ENCODE results near the gene LMBRD1.
"Not testable (repeated sequence)": the region's sequence is repeated elsewhere in the genome, so short reads cannot be mapped to it uniquely, and the experiment has no call there.

The LMBRD1 gene

DNA sequence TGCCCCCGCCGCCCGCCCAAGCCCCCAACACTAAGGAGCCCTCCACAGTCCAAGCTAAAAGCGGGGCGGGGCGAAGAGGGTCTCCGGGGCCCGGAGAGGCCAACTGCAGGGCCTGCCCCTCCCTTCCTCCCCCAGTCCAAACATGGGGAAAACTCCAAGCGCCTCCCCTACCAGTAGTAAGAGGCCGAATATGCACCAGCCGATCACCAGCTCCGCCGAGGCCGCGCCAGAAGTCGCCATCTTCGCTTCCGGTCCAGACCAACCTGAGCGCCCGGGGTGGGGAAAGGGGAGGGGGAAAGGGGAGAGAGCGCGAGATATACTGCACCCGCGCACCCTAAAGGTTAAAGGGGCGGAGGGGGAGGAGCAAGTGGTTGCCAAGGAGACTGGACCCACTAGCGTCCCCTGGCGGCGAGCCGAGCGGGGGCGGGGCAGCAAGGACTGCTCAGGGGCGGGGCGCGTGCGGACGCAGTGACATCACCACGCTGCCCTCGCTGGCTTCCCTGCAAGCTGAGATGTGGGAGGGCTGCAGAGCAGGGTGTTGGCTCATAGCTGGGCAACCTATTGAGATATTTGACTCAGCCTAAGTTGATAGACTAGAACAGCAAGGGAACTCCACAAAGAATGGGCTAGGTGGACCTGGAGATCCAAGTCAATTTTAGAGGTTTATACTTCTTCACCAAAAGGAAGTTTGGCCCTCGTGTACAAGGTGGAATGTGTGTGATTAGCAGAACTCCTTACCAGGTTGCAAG is at the start of gene LMBRD1:
TSS of gene LMBRD1 (minus strand) at position 369 of the 749 bp plus-strand sequence. CDS start at position 240, 129 bp downstream.
- peak; percentile 95 for DNase-seq (ENCODE audit: low spot score)

DNA sequence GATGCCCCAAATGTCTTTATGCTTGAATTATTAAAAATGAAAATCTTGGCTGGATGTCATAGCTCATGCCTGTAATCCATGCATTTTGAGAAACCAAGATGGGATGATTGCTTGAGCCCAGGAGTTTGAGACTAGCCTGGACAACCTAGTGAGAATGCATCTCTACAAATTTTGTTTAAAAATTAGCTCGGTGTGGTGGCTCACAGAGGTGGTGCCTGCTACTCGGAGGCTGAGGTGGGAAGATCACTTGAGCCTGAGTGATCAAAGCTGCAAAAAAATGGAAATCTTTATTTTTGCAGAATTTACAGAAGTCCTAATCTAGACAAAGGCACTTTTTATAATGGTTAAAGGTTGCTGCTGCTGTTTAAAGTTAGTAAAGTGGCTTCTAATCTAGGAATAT is 49.5 kb upstream of the LMBRD1 start:
- no peak for DNase-seq (ENCODE audit: low spot score)

GRCh38 chr6:69843189-69843588 is 46.4 kb upstream of the LMBRD1 start:
- DNase-seq (ENCODE audit: low spot score), result no peak

- no peak for DNase-seq (ENCODE audit: low spot score)
These were observed 45.1 kb upstream of the LMBRD1 start for GRCh38 chr6:69841862-69842261.

GRCh38 chr6:69835414-69836179 is 38.8 kb upstream of the LMBRD1 start:
- DNase-seq (ENCODE audit: low spot score), result peak; percentile 69

- no peak for DNase-seq (ENCODE audit: low spot score)
These were observed 35.7 kb upstream of the LMBRD1 start for GRCh38 chr6:69832558-69832957.

DNA sequence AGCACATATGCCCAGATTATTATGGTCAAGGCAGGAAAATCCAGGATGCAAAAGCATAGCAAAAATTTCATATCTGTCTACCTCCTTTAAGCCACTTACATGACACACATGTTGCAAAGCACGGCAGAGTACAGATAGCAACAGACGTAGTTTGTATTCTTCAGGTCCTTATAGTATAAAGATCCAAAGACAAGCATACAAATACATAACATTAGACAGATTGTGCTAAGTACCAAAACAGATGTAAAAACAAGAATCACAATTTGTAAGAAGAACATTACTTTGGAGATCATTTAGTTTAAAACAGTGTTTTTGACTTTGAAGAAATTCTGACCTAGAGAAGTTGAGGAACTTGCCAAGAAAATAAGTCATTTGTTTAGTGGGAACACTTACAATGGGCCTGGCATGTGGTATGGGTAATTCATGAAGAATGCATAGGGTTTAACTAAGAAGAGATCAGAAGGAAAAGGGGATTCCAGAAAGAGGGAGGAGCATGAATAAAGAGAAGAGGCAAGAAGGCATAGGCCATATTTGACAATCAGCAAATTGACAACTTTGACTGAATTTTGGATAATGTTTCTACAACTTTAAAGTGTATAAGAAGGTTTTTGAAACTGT is 30.6 kb upstream of the LMBRD1 start:
- DNase-seq (ENCODE audit: low spot score), result no peak

DNA sequence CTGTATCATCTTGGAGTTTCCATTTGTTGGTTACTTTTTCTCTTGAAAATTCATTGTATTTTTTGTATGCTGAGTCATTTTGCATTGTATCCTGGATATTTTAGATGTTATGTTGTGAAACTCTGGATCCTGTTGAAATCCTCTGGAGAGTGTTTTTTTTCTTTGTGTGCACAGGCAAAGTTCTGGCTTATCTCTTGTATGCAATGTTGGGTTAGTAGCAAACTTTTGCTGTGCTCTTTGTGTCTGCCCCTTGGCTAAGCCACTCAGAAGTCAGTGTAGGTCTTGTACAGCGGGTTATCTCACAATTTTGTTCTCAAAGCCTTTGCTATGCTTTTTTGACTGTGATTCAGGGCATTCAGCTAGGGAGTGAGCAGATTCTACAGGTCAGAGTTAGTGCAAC is 29.1 kb upstream of the LMBRD1 start:
- DNase-seq (ENCODE audit: low spot score), result no peak

- DNase-seq (ENCODE audit: low spot score), result not testable (repeated sequence)
These were observed 27.5 kb upstream of the LMBRD1 start for GRCh38 chr6:69824355-69824754.

DNA sequence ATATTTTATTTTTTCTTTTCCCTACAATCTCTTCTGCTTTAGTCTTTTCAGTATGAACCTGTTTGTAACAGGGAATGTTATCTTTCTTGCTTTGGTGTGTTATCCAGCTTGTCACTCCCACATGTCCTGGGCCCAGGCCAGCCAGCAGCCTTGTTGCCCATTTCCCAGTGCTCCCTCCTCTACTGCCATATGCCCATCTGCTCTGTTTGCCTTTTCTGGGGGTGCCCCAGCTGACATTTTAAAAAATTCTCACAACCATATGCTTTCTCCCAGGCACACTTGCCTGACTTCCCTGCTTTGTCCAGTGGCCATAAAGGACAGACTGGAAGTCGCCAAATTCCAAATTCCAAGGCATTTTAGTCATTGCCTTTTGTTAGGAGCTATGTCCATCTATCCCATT is 23.6 kb upstream of the LMBRD1 start:
- DNase-seq (ENCODE audit: low spot score), result peak; percentile 95

GRCh38 chr6:69820018-69820417 is 23.2 kb upstream of the LMBRD1 start:
- DNase-seq (ENCODE audit: low spot score), result no peak

GRCh38 chr6:69819138-69819537 is 22.3 kb upstream of the LMBRD1 start:
- DNase-seq (ENCODE audit: low spot score), result no peak

GRCh38 chr6:69818223-69818930 is 21.6 kb upstream of the LMBRD1 start:
- no peak for DNase-seq (ENCODE audit: low spot score)

GRCh38 chr6:69817358-69817757 is 20.5 kb upstream of the LMBRD1 start:
- no peak for DNase-seq (ENCODE audit: low spot score)

DNA sequence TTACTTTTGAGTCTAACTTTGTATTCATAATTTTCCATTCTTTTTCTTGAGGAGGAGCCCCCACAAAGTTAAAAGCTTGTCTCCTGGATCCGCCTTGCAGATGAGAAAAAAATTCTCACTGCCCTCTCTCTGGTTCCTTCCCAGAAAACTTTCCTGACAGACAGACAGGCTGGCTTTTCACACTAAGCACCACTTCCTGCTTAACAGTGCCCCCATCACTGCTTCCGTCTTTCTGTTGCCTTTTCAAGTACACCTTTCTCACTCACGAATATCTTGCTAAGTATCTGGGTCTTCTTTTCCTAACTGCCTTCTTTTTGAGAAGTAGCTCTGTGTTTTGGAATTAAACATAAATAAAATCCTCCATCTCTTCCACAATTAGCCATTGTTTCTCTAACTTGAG is 19.8 kb upstream of the LMBRD1 start:
- DNase-seq (ENCODE audit: low spot score), result no peak

GRCh38 chr6:69816026-69816425 is 19.2 kb upstream of the LMBRD1 start:
- DNase-seq (ENCODE audit: low spot score), result no peak

GRCh38 chr6:69813508-69813907 is 16.7 kb upstream of the LMBRD1 start:
- DNase-seq (ENCODE audit: low spot score), result peak; percentile 12

- no peak for DNase-seq (ENCODE audit: low spot score)
These were observed 16.1 kb upstream of the LMBRD1 start for GRCh38 chr6:69812746-69813427.

GRCh38 chr6:69802995-69803394 is 6.2 kb upstream of the LMBRD1 start:
- DNase-seq (ENCODE audit: low spot score), result no peak

DNA sequence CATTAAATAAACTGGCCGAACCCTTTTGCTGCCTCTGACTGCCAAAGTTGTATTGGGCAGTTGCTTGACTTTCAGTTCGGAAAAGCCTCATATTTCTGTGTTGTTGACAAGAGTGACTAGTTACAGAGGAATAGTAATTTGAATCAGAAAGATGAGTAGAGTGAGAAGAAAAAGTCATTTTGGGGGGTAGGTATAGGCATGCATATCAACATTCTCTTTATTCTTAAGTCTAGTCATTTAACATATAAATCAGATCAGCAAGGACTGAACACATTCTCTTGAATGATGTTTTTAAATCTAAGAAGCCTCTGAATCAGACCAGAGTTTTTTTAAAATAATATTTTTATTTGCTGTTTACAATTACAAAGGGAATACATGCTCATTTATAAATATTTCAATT is 4.9 kb upstream of the LMBRD1 start:
- DNase-seq (ENCODE audit: low spot score), result no peak

GRCh38 chr6:69801225-69801624 is 4.4 kb upstream of the LMBRD1 start:
- DNase-seq (ENCODE audit: low spot score), result no peak

GRCh38 chr6:69798796-69799195 is 2.0 kb upstream of the LMBRD1 start:
- not testable (repeated sequence) for DNase-seq (ENCODE audit: low spot score)
